GM19372 (cell line): ENCODE measurements around the gene GBP6.
A peak's percentile ranks its signal among the peaks of the same experiment; 100 is the strongest.
"Not testable (repeated sequence)": the region's sequence is repeated elsewhere in the genome, so short reads cannot be mapped to it uniquely, and the experiment has no call there.

ENCODE experiments used
- ATAC-seq: cut with Tn5 transposase; IDR thresholded peaks from one replicate; pipeline ENCODE4 v1.9.1; 2021; ENCODE audit warnings: mild to moderate bottlenecking, low read depth, moderate library complexity; ENCODE audit not compliant: unreplicated experiment

The GBP6 gene, protein sequence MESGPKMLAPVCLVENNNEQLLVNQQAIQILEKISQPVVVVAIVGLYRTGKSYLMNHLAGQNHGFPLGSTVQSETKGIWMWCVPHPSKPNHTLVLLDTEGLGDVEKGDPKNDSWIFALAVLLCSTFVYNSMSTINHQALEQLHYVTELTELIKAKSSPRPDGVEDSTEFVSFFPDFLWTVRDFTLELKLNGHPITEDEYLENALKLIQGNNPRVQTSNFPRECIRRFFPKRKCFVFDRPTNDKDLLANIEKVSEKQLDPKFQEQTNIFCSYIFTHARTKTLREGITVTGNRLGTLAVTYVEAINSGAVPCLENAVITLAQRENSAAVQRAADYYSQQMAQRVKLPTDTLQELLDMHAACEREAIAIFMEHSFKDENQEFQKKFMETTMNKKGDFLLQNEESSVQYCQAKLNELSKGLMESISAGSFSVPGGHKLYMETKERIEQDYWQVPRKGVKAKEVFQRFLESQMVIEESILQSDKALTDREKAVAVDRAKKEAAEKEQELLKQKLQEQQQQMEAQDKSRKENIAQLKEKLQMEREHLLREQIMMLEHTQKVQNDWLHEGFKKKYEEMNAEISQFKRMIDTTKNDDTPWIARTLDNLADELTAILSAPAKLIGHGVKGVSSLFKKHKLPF

DNA sequence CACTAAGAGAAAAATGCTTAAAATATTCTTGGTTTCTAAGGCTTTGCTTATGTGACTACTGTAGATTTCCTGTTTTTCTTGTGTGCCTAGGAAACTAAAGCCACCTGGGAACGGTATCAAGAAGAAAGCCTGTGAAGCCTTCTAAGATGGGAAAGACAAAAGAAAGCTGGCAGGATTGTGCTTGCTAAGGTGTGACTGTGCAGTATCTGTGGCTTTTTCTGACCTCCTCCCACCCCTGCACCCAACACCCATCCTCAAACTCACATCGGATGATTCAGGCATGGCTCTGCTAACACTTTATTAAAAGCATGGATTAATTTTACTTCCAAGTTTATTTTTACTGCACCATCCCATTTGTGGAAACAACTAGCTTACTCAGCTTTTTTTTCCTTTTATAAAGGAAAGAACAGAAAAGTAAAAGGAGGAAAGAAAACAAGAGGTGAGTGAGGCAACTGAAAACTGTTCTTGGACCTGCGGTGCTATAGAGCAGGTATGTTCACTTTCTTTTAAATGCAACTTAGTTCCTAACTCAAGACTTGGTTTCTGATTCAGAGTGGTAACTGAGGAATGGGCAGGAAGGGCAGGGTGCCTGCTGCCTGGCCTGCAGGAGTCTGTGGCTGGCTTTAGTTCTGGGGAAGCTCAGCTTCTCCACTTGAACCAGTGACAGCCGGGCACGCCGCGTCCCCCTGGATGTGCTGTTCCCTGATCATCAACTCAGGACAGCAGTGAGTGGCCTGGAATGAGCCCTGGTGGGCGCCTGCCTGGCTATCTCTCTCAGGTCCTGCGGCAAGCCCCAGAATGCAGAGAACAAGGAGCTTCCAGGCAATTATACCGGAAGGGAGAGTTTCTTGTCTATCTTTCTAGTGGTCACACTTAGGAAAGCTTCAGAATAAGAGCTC lies at the start of gene GBP6:
Gene GBP6 (plus strand): TSS at position 422 of the 899 bp plus-strand sequence. CDS start 4,493 bp downstream, outside the sequence.
- no peak for ATAC-seq

- no peak for ATAC-seq
These were observed 41.5 kb upstream of the GBP6 start for GRCh38 chr1:89322402-89322801.

- ATAC-seq: no peak
These were observed 32.0 kb upstream of the GBP6 start for GRCh38 chr1:89331890-89332289.

DNA sequence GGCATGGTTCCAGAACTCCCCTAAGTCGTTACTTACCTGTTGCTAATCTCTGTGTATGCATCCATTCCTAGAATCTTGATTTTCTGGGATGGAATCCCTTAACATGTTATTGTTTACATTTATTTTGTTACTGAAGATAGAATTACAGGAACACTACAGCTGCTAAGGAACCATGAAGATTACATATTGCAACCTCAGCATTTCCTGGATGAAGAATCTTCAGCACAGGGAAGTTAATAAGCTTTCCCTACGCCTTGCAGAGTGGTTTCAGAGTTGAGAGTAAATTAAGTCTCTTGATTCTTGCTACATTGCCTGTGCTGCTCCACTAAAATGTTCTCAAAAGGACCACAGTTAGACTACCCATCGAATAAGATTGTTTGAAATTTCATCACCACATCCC lies 31.4 kb upstream of the GBP6 start:
- no peak for ATAC-seq

GRCh38 chr1:89335486-89335885 lies 28.4 kb upstream of the GBP6 start:
- ATAC-seq: no peak

DNA sequence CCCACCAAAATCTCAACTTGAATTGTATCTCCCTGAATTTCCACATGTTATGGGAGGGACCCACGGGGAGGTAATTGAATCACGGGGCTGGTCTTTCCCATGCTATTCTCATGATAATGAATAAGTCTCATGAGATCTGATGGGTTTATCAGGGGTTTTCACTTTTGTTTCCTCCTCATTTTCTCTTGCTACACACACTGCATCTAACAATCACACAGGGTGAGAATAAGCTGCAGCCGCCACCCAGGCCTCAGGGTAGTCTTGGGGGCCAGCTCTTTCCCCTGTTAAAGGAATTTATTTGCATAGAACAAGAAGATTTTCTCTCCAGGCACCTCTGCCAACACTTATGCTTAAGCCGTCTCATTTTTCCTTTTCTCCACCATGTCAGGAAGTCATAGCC lies 26.0 kb upstream of the GBP6 start:
- no peak for ATAC-seq

- no peak for ATAC-seq
These were observed 24.8 kb upstream of the GBP6 start for GRCh38 chr1:89339039-89339438.

DNA sequence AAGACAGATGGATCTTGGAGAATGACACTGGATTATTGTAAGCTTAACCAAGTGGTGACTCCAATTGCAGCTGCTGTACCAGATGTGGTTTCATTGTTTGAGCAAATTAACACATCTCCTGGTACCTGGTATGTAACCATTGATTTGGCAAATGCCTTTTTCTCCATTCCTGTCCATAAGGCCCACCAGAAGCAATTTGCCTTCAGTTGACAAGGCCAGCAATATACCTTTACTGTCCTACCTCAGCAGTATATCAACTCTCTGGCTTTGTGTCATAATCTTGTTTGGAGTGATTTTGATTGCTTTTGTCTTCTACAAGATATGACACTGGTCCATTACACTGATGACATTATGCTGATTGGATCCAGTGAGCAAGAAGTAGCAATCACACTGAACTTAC lies 18.4 kb upstream of the GBP6 start:
- not testable (repeated sequence) for ATAC-seq

- ATAC-seq: no peak
These were observed 16.6 kb upstream of the GBP6 start for GRCh38 chr1:89347296-89347695.

DNA sequence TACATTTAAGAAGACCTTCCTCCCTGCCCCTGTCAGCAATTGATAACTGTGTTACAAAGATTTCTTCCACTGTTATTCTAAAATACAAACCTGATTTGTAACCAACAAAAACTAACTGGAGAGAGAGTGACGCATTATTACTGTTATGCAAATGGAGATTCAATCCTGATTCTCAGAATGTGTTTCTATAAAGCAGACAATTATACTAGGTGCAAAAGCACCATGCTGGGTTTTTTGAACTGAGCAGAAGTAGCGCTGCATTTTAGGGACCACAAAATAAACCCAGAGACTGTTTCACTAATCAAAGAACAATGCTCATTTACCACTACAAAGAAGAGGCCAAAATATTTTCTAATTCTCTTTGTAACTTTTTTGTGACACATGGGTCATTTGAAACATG lies 13.6 kb upstream of the GBP6 start:
- no peak for ATAC-seq

- ATAC-seq: no peak
These were observed 12.1 kb upstream of the GBP6 start for GRCh38 chr1:89351597-89352311.

- ATAC-seq: no peak
These were observed 11.4 kb upstream of the GBP6 start for GRCh38 chr1:89352421-89352820.

DNA sequence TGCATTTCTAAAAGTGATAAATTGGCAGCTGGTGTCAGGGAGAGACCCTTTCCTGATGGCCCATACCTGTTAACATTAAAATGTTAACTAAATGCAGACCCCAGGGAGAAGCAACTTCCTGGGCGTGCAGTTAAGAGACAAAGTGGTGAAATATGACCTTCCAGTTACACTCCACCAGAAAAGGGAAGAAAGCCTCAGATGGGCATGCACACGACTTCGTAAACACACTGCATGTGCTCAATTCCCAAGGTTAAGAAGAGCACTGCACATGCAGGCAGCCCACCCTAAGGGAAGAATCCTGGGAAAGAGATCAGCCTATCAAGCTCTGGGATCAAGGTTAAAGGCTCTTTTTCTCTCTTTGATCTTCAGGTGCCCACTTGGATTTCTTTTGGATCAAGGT lies 9.7 kb upstream of the GBP6 start:
- ATAC-seq: no peak

- no peak for ATAC-seq
These were observed 8.8 kb upstream of the GBP6 start for GRCh38 chr1:89355056-89355455.

DNA sequence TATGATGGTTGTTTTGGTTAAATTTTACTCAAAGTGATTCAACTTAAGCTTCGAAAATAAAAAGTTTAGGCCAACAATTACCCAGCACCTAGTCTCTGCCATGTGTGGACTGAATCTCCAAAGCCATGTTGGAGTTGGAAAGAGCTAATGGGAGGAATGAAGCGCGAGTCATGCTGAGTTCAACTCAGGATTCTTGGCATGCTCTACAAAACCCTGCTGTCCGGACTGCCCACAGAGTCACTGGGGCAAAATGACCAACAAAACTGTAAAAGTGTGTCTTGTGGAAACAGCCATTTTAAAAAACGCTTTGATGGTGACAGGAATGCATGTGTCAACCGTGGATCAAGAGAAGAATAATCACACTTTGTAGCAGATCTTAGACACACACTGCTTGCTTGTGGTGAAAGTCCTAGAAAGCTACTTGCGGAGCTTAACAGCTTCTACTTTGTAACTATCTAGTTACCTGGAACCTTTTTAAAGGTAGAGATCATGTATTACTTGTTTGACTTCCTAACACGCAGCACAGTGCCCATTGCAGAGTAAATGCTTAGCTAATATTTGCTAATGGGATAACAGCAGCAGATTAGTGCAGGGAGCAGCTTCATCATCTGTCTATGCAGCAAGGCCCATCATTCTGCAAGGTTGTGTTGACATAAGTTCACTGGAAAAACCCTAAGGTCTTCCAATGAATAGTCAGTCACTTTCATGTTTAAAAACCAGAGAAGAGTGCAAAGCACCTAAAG lies 7.0 kb upstream of the GBP6 start:
- ATAC-seq: no peak

GRCh38 chr1:89358287-89358893 lies 5.5 kb upstream of the GBP6 start:
- ATAC-seq: peak; percentile 52

DNA sequence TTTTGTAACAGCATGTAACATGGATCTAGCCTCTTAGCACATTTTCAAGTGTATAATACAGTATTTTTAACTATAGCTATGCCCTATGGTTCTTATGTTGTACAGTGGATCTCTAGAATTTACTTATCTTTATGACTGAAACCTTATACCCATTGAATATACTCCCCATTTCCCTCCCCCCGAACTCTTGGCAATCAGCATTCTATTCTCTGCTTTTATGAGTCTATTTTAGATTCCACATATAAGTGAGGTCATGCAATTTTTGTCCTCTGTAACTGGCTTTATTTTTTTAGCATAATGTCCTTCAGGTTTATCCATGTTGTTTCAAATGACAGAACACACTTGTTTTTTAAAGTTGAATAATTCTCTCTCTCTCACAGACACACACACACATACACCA lies 3.1 kb upstream of the GBP6 start:
- ATAC-seq: no peak

- ATAC-seq: no peak
These were observed 2.2 kb upstream of the GBP6 start for GRCh38 chr1:89361681-89362080.

DNA sequence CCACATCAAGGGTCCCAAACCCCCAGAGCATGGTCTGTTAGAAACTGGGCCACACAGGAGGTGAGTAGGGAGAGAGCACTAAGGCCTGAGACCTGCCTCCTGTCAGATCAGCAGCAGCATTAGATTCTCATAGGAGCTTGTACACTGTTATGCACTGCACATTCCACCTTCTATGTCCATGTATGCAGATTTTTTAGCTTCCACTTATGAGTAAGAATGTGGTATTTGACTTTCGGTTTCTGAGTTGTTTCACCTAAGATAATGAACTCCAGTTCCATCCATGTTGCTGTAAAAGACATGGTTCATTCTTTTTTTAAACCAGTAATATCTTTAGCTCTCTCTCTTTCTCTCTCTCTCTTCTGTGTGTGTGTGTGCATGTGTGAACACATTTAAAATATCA lies 663 bp upstream of the GBP6 start:
- ATAC-seq: peak; percentile 77
